ENCODE measurements around the gene TP53TG5. TPM values are rescaled to one million over a fixed set of nuclear protein-coding genes. Genes with fewer than 3 reads are reported as not detected.

The TP53TG5 gene
- total and polyA plus RNA-seq, 2 experiments from 2014 or later = not detected

- no peak for TF ChIP-seq ZNF462 (CRISPR knock-in tag; IDR thresholded peaks at IDR 0.05)
- no peak for TF ChIP-seq CTCF (conservative IDR thresholded peaks at IDR 0.05; ENCODE audit: low read depth in 2 of 2)
Measured at GRCh38 chr20:45355209-45356084, 22.7 kb downstream of the TP53TG5 start (continued).

- peaks cover 9% of the 10 kb centered on the region for H3K4me1 ChIP-seq (ENCODE audit: insufficient read depth)
- H3K27me3 Mint-ChIP-seq (ENCODE audit: insufficient read depth, low read depth, poor library complexity) = no peaks in the 10 kb centered on the region
- H3K27me3 ChIP-seq (ENCODE audit: insufficient read depth) = no peaks in the 10 kb centered on the region
- no peaks in the 10 kb centered on the region for H3K36me3 ChIP-seq (ENCODE audit: insufficient read depth)
- no peaks in the 10 kb centered on the region for H3F3A ChIP-seq (replicated peaks; ENCODE audit: low read depth)
- no peaks in the 10 kb centered on the region for H3K79me2 ChIP-seq (replicated peaks; ENCODE audit: insufficient read depth)
- H3K4me1 Mint-ChIP-seq = peaks cover 29% of the 10 kb centered on the region
- no peak overlapping the region for H3K27ac Mint-ChIP-seq
- H2AFZ ChIP-seq = peak overlapping the region; percentile 84; the same call in 1 of the 2 replicates
- H3K9me2 ChIP-seq (ENCODE audit: insufficient read depth) = no peaks in the 10 kb centered on the region
- no peaks in the 10 kb centered on the region for H3K36me3 Mint-ChIP-seq (ENCODE audit: low read depth)
- no peaks in the 10 kb centered on the region for H3K9me3 Mint-ChIP-seq
- H3K4me3 Mint-ChIP-seq = no peak overlapping the region
- no peaks in the 10 kb centered on the region for H4K20me1 ChIP-seq (replicated peaks; ENCODE audit: insufficient read depth)
- DNase-seq (ENCODE audit: low spot score) = no peak
- H3K4me3 ChIP-seq = no peak overlapping the region
- ATAC-seq = no peak
- no peak overlapping the region for H3K4me2 ChIP-seq
- H3K27ac ChIP-seq (ENCODE audit: low read depth) = no peak overlapping the region
- TF ChIP-seq JUNB (IDR thresholded peaks at IDR 0.05; ENCODE audit: unreplicated experiment) (no peak), REST (IDR thresholded peaks at IDR 0.05; ENCODE audit: unreplicated experiment) (no peak), ZNF114 (CRISPR knock-in tag; IDR thresholded peaks at IDR 0.05) (no peak), POLR2AphosphoS5 (IDR thresholded peaks at IDR 0.05; ENCODE audit: low read depth) (no peak), ETS1 (IDR thresholded peaks at IDR 0.05) (no peak)
Measured at GRCh38 chr20:45354423-45355208, 23.5 kb downstream of the TP53TG5 start.

Data from GM23338 (cell line).